Erythroblast (primary cell): Measurements from ENCODE around the gene CDYL.
A peak's percentile ranks its signal among the peaks of the same experiment; 100 is the strongest.

Experiments used
- GATA1 ChIP-seq: IDR thresholded peaks from 2 replicates; pipeline ENCODE4 v1.6.1; 2011; ENCODE audit warnings: low read depth, mild to moderate bottlenecking, control low read depth, low read length, moderate library complexity
- POLR2A ChIP-seq: IDR thresholded peaks from 2 replicates; pipeline ENCODE4 v1.6.1; 2011; ENCODE audit warnings: mild to moderate bottlenecking, low read length

DNA sequence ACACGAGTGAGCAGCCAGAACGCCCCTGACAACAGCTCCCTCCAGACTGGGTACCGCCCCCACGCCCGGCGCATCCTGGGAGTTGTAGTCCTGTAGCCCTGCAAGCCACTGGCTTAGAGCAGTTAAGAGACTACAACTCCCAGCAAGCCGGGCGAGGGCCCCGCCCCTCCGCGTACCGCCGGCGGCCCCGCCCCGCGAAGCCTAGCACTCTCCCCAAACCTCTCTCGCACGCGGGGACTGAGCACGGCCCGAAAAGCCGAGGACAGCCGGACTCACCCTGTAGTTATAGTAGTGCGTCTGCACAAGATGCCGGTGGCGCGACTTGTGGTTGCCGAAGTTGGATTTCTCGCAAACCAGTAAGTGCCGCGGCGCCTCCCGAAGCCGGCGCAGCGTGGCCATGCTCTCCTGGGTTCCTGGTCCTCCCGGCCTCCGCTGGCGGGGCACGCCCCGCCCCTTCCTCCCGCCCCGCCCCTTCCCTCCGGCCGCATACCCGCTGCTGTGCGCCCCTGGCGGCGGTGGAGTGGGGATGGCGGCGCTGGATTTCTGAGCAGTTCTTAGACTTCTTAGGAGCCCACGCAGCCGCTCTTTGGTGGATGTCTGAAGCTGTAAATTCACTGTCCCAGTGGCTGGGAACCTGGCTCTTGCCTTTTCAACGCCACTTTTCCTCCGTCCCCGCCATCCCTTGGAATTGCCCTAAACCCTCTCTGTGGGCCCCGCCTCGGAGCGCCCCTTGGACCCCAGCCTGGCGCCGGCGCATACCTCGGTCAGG, 227.6 kb downstream of the CDYL start, which contains the start of gene RPP40:
- TF ChIP-seq POLR2A = peak; percentile 34
- TF ChIP-seq GATA1 = no peak
